DMS114 treated with DMSO at 0.1 percent for 48 hours (cell line): Measurements from ENCODE around the gene PAGE2B.
"Not testable (repeated sequence)": the region's sequence is repeated elsewhere in the genome, so short reads cannot be mapped to it uniquely, and the experiment has no call there.

ENCODE experiments used
- DNase-seq: peaks from one replicate; lab custom pipeline; 2025; ENCODE audit not compliant: unreplicated experiment; lab: John Stamatoyannopoulos, UW

The PAGE2B gene

GRCh38 chrX:55107911-55108310, 33.1 kb downstream of the PAGE2B start:
- DNase-seq: no peak

DNA sequence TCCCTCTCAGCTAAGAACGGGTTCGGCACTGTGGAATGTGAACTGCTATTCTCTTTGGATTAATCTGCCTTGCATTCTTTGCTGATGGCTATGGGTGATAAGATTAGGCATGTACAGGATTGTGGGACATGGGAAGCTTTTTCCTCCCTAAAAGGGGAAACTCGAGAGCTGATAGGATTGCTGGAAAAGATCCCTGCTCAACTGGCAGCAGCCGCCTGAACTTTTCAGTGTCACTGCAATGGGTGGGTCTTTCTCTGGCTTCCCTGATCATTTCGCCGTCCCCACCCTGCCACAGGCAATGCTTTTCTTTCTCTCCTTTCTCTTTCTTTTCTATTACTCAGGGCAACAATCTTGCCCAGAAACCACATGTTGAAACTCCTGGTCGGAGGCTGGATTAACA, 34.5 kb downstream of the PAGE2B start:
- DNase-seq: no peak

DNA sequence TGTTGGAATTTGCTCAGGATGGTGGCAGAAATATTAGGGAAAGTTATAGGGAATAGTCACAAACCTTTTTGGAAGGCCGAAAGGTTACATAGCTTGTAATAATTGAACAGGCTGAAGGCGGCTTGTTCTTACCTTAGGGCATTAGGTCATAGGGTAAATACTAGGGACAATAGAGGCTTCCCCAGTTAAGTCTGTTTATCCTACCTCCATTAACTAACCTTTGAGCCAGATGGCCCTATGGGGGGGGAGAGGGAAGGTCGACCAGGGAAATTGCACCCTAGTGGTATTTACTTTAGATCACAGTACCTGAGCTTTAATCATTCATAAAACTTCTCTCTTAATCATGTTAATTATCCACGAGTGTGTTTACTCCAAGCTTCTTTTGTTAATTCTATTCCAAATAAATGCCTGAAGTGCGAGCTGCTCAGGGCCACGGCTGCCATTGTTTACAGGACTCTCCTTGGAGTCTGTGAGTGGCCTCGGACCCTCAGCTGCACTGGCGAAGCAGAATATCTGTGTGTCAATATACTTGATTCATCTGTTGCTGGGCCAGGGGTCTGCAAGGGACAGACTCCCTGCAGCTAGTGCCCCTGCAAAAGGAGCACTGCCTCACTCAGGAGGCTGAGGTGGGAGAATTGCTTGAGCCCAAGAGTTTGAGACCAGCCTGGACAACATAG, 36.9 kb downstream of the PAGE2B start:
- DNase-seq: no peak

GRCh38 chrX:55116589-55116988, 41.8 kb downstream of the PAGE2B start:
- not testable (repeated sequence) for DNase-seq

DNA sequence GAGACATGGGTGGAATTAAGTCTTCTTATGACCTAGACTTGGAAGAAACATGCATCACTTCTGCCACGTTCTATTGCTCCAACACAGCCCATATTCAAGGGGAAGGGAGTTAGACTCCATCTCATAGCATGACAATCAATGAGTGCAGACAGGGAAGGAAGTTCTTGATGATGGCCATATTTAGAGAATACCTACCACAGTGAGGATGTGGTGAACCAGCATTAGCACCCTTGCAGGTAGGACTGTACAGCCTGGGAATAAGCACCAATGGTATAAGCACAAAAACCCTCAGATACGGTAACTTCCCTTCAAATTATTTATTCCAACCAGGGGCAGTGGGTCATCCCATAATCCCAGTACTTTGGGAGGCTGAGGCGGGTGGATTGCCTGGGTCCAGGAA, 43.7 kb downstream of the PAGE2B start:
- no peak for DNase-seq

- DNase-seq: no peak
Observed at GRCh38 chrX:55119271-55119670, 44.4 kb downstream of the PAGE2B start.

GRCh38 chrX:55119712-55120111, 44.9 kb downstream of the PAGE2B start:
- no peak for DNase-seq

DNA sequence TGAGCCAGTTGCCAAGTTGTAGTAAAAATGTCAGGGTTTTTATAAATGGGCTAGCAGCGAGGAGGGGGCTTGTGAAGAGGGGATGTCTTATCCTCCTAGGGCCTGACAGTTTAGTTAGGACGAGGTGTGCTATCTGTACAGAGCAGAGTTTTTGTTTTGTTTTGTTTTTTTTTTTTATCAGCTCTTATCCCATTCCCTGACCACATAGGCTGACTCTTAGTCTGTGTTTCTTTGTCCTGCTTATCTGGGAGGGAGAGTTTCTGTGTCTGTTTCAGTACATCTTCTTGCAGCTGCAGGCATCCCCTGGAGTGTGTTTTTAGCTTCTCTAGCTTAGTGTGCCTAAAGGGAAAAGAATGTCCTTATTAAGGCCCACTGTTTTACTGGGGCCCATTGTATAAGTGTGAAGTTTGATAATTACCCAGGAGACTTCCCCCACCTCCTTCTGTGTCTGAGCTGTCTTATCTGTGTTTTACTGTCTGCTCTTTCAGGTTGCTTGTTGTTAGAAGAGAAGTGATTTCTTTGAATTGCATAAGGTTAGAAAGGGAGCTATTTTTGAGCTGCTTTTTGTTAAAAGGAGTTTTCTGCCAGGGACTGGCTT, 46.0 kb downstream of the PAGE2B start:
- no peak for DNase-seq

DNA sequence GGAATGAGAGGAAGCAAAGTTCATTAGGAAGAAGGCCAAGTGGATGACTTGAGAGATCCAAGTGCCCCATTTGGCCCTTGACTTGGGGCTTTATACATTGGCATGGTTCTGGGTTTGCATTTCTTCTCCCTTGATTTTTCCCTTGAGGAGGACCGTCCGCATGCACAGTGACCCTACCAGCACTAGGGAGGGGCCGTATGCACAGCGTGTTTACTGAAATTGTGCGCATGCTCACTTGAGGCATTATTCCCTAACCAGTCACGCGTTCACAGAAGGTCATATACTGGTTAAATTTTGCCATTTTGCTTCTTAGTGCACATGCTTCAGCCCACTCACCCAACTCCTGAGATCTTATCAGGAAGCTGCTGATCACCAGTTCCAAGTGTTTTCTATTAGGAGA, 49.1 kb downstream of the PAGE2B start:
- no peak for DNase-seq

GRCh38 chrX:55127692-55128091, 52.9 kb downstream of the PAGE2B start:
- DNase-seq: no peak
